ENCODE results near the gene NUDT8. TPM values are rescaled to one million over a fixed set of nuclear protein-coding genes. Genes with fewer than 3 reads are reported as not detected.

The NUDT8 gene
- total and polyA plus RNA-seq, 9 of the 15 experiments (the other 6 are each of a cell fraction or from before 2014, with no cell fraction given), result 0.23 to 27.8 (median 5.0) TPM

DNA sequence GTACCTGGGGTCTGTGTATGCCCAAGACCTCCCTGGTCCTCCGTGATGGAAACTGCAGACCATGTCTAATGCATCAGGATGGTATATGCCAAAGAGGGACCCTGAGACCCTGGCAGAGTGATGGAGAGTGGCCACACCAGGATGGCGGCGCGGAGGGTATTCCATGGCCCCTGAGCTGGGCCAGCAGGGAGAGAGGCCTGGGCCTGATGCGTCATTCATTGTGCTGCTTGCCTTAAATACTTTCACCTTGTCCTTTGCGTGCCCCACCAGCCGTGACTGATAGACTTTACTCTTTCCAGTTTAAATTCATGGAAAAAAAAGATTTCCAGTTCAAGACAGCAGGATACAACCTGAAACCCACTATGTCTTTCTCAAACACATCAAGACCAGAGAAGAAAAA, 28.6 kb downstream of the NUDT8 start:
- Histone ChIP-seq H3K9me3 (replicated peaks; ENCODE audit: control insufficient read depth, insufficient read depth, low read depth, low read length) (peaks cover 8% of the 10 kb centered on the region), H3K4me3 (no peak overlapping the region), H3K79me2 (ENCODE audit: control insufficient read depth, insufficient read depth, low read length) (peaks cover 1% of the 10 kb centered on the region; the same call in 2 of the 3 replicates), H3K27ac (ENCODE audit: extremely low read depth, low read depth, low read length) (peak overlapping the region; percentile 59), H3K27me3 (ENCODE audit: control insufficient read depth in 2 of 2, insufficient read depth in 2 of 2, low read length in 2 of 2) (no peaks in the 10 kb centered on the region), H4K20me1 (replicated peaks; ENCODE audit: control insufficient read depth, insufficient read depth, low read length) (no peaks in the 10 kb centered on the region), H2AFZ (ENCODE audit: low read depth, low read length) (peak overlapping the region; percentile 41; the same call in 1 of the 2 replicates), H3K4me1 (replicated peaks in 1 of 2; ENCODE audit: control insufficient read depth in 2 of 2, insufficient read depth in 2 of 2, low read length in 2 of 2) (peaks cover 49 to 50% of the 10 kb centered on the region in 2 experiments), H3K36me3 (ENCODE audit: control insufficient read depth, insufficient read depth, low read length) (no peaks in the 10 kb centered on the region), H3K9ac (ENCODE audit: insufficient read depth in 1 of 2, low read depth in 2 of 2, low read length in 2 of 2) (peak overlapping the region in 1 of 2 experiments; percentile 18; a peak in 2 of 4 replicates), H3K9me1 (ENCODE audit: control insufficient read depth, insufficient read depth, low read length) (no peaks in the 10 kb centered on the region), H3K4me2 (ENCODE audit: insufficient read depth, low read length) (peak overlapping the region; percentile 51)
- TF ChIP-seq, protein P1, sequence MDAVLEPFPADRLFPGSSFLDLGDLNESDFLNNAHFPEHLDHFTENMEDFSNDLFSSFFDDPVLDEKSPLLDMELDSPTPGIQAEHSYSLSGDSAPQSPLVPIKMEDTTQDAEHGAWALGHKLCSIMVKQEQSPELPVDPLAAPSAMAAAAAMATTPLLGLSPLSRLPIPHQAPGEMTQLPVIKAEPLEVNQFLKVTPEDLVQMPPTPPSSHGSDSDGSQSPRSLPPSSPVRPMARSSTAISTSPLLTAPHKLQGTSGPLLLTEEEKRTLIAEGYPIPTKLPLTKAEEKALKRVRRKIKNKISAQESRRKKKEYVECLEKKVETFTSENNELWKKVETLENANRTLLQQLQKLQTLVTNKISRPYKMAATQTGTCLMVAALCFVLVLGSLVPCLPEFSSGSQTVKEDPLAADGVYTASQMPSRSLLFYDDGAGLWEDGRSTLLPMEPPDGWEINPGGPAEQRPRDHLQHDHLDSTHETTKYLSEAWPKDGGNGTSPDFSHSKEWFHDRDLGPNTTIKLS (IDR thresholded peaks at IDR 0.05; ENCODE audit: borderline replicate concordance, low read depth), result no peak
- 0 out of 2 replicates have a peak, but pooled peaks have one; percentile 21 for TF ChIP-seq ZBTB7A (IDR thresholded peaks at IDR 0.05; ENCODE audit: borderline replicate concordance, control insufficient read depth, low read depth, low read length)
- no peak for FAIRE-seq
- BruUV-seq (replicated peaks), result no TSS peak
- ATAC-seq, result no peak
- CTCF ChIA-PET (ENCODE audit: low intra/inter-chr PET ratio), result no interaction called here
- DNase-seq (ENCODE audit: extremely low read depth in 1 of 4, low spot score in 3 of 4), result no peak
- POLR2A ChIA-PET, result interaction anchor here (1.0 to 3.9 kb wide), 3 partner anchors 11 to 16 kb away, joined by 4 to 15 read pairs (median 14); no protein-coding TSS in a partner anchor
- in situ Hi-C loops (cut with MboI) (no loop called here), intact Hi-C loops (cut with micrococcal nuclease) (no loop called here)
- WGBS (ENCODE audit: insufficient coverage, low coverage, missing lambda C conversion rate), result 87% methylated on average over 7 of the region's 7 CpGs

Measured in K562 (cell line).